DOHH2 (cell line): ENCODE data around the gene LEKR1.

ENCODE experiments used
- H3F3A ChIP-seq: fragments of 200-600 bp; sonication (generic), shearing (Covaris generic); 2 replicates; pipeline ENCODE4 v1.6.0; 2016; ENCODE audit warnings: antibody characterized with exemption, mild to moderate bottlenecking; ENCODE audit not compliant: control insufficient read depth, insufficient read depth
- H3K27ac ChIP-seq: fragments of 200-600 bp; sonication (generic); 2 replicates; pipeline ENCODE4 v1.5.1; 2014; ENCODE audit warnings: low read depth, mild to moderate bottlenecking, low read length, moderate library complexity
- H3K27me3 ChIP-seq: fragments of 200-600 bp; sonication (generic); 2 replicates; pipeline ENCODE4 v1.6.1; 2014; ENCODE audit warnings: mild to moderate bottlenecking, low read length, mixed read lengths; ENCODE audit not compliant: control insufficient read depth
- H3K36me3 ChIP-seq: fragments of 200-600 bp; sonication (generic); 2 replicates; pipeline ENCODE4 v1.6.1; 2014; ENCODE audit warnings: mild to moderate bottlenecking, low read length, moderate library complexity, mixed read lengths; ENCODE audit not compliant: control insufficient read depth
- H3K4me1 ChIP-seq: fragments of 200-600 bp; sonication (generic); 2 replicates; pipeline ENCODE4 v1.6.1; 2014; ENCODE audit warnings: mild to moderate bottlenecking, low read length, mixed read lengths; ENCODE audit not compliant: control insufficient read depth
- H3K4me2 ChIP-seq: fragments of 200-600 bp; sonication (generic); 2 replicates; pipeline ENCODE4 v1.6.0; 2014; ENCODE audit warnings: mild to moderate bottlenecking, low read length, moderate library complexity
- H3K4me3 ChIP-seq: fragments of 200-600 bp; sonication (generic); 2 replicates; pipeline ENCODE4 v1.5.1; 2014; ENCODE audit warnings: mild to moderate bottlenecking, low read length, mixed read lengths
- H3K79me2 ChIP-seq: fragments of 200-600 bp; sonication (generic); 2 replicates; pipeline ENCODE4 v1.6.1; 2014; ENCODE audit warnings: mild to moderate bottlenecking, low read length, mixed read lengths; ENCODE audit not compliant: control insufficient read depth
- H3K9me2 ChIP-seq: fragments of 200-600 bp; sonication (generic); replicated peaks from 2 replicates; pipeline ENCODE4 v1.6.1; 2014; ENCODE audit warnings: mild to moderate bottlenecking, low read length, mixed read lengths; ENCODE audit not compliant: control insufficient read depth
- H3K9me3 ChIP-seq: fragments of 200-600 bp; sonication (generic); 2 replicates; pipeline ENCODE4 v1.6.1; 2014; ENCODE audit warnings: antibody characterized with exemption, low read length, mixed read lengths; ENCODE audit not compliant: control insufficient read depth, insufficient read depth
- H4K20me1 ChIP-seq: fragments of 200-600 bp; sonication (generic); 2 replicates; pipeline ENCODE4 v1.6.0; 2014; ENCODE audit warnings: low read depth, mild to moderate bottlenecking, antibody characterized with exemption, low read length, moderate library complexity; ENCODE audit not compliant: control insufficient read depth, insufficient read depth
- EZH2phosphoT487 ChIP-seq: fragments of 200-600 bp; sonication (generic); IDR thresholded peaks from 2 replicates; pipeline ENCODE4 v1.6.1; 2017; ENCODE audit warnings: borderline replicate concordance, mild to moderate bottlenecking, antibody characterized with exemption, low read length, moderate library complexity, mixed read lengths
- TF ChIP-seq, protein P1 (sequence below): fragments of 200-600 bp; sonication (generic); IDR thresholded peaks from one replicate; pipeline ENCODE4 v1.5.1; 2014; ENCODE audit warnings: antibody characterized with exemption, mild to moderate bottlenecking, low read depth, low read length; ENCODE audit not compliant: poor library complexity, severe bottlenecking

Gene LEKR1

DNA sequence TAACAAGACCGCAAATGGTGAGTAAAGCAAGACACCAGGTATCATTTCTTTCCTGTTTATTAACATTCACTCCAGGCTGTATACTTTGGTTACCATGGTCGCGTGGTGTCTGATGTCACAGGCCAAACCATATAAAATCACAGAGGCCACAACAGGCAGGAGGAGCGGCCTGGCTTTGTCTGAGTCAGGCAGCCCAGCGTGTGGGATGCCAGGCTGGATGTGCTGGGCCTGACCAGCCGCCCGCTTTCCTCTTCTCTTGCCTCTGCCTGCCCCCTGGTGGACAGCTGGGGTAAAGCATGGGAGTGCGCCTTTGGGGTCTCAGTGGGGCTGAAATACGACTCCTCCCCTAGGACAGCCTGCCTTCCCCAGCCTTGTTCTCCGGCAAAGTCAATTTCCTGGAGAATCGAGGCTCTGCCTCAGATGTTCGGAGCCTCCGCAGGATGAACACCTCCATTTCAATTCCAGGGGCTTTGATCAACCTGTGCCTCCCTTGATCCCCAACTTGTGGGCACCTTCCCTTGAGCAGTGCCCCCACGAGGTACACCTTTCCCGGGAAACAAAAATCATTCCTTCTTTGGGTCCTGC, 255.6 kb downstream of the LEKR1 start:
- H3K27ac ChIP-seq, result no peak overlapping the region

DNA sequence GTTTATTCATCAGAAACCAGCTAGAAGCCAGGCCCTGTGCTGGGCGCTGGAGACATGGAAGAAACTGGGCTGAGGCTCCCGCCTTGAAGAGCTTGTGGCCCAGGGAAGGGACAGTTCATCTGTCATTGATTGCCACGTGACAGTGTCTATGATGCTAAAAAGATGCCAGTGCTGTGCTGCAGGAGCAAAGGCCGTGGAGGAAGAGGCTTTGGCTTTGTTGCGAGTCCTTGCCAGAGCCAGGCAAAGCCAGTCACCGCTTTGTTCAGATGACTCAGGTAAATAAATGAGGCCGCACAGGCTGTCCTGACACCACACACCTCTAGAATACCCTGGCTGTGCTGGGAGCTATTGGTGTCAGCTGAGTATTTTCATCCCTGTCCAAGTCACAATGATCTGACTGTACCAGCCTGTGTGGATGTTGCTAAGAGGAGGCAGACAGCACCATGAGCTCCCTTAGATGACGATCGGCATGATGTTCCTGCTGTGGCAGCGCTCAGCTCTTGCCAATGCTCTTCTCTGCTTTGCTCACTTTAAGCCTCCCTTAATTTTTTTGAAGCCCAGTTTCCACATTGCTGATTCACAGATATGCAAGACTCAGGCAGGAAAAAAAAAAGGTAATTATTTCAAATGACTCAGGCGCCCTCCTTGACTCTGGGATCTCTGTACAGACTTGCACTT, 256.3 kb downstream of the LEKR1 start:
- H3K9me3 ChIP-seq, result no peaks in the 10 kb centered on the region
- no peaks in the 10 kb centered on the region for H3K36me3 ChIP-seq
- no peaks in the 10 kb centered on the region for H3K9me2 ChIP-seq
- H3K4me3 ChIP-seq, result peak overlapping the region; percentile 46
- H3K79me2 ChIP-seq, result no peaks in the 10 kb centered on the region
- no peak for TF ChIP-seq EZH2phosphoT487
- TF ChIP-seq, protein P1, sequence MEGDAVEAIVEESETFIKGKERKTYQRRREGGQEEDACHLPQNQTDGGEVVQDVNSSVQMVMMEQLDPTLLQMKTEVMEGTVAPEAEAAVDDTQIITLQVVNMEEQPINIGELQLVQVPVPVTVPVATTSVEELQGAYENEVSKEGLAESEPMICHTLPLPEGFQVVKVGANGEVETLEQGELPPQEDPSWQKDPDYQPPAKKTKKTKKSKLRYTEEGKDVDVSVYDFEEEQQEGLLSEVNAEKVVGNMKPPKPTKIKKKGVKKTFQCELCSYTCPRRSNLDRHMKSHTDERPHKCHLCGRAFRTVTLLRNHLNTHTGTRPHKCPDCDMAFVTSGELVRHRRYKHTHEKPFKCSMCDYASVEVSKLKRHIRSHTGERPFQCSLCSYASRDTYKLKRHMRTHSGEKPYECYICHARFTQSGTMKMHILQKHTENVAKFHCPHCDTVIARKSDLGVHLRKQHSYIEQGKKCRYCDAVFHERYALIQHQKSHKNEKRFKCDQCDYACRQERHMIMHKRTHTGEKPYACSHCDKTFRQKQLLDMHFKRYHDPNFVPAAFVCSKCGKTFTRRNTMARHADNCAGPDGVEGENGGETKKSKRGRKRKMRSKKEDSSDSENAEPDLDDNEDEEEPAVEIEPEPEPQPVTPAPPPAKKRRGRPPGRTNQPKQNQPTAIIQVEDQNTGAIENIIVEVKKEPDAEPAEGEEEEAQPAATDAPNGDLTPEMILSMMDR, result no peak
- no peak overlapping the region for H3K27ac ChIP-seq
- peaks cover 6% of the 10 kb centered on the region for H3F3A ChIP-seq
- H3K27me3 ChIP-seq, result no peaks in the 10 kb centered on the region
- peak overlapping the region; percentile 60 for H3K4me2 ChIP-seq
- H3K4me1 ChIP-seq, result peaks cover 56% of the 10 kb centered on the region
- H4K20me1 ChIP-seq, result no peaks in the 10 kb centered on the region

More for the DNA sequence above, 255.6 kb downstream of the LEKR1 start:
- peak overlapping the region; percentile 60 for H3K4me2 ChIP-seq
- H3K36me3 ChIP-seq, result no peaks in the 10 kb centered on the region
- H3K9me2 ChIP-seq, result no peaks in the 10 kb centered on the region
- H3K79me2 ChIP-seq, result no peaks in the 10 kb centered on the region
- TF ChIP-seq, protein P1, result peak; percentile 94
- no peak for TF ChIP-seq EZH2phosphoT487
- H3K9me3 ChIP-seq, result no peaks in the 10 kb centered on the region
- H3K4me3 ChIP-seq, result peak overlapping the region; percentile 46
- H4K20me1 ChIP-seq, result no peaks in the 10 kb centered on the region
- H3F3A ChIP-seq, result peaks cover 6% of the 10 kb centered on the region
- no peaks in the 10 kb centered on the region for H3K27me3 ChIP-seq
- H3K4me1 ChIP-seq, result peaks cover 48% of the 10 kb centered on the region

DNA sequence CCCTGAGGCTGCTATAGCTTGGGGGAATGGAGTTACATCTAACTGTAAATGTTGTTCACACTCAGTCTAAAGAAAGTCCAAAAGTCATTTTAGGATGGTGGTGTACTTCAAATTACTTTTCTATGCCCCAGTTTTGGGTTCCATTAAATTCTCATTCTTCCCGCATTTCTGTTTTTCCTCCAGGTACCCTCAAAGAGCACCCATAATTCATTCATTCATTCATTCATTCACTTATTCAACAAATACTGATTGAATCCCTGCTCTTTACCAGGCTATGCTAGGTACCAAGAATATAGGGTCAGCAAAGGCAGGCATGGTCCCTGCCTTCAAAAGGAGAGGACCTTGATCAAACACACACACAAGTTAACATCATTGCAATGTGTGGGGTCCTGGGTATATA, 257.7 kb downstream of the LEKR1 start:
- Histone ChIP-seq H3K79me2 (no peaks in the 10 kb centered on the region), H3K9me3 (no peaks in the 10 kb centered on the region), H3K27ac (no peak overlapping the region), H3F3A (peaks cover 13% of the 10 kb centered on the region), H3K4me2 (no peak overlapping the region), H3K4me3 (no peak overlapping the region), H3K9me2 (no peaks in the 10 kb centered on the region), H3K36me3 (no peaks in the 10 kb centered on the region), H3K4me1 (peaks cover 66% of the 10 kb centered on the region), H3K27me3 (no peaks in the 10 kb centered on the region), H4K20me1 (no peaks in the 10 kb centered on the region)
- no peak for TF ChIP-seq EZH2phosphoT487
- TF ChIP-seq, protein P1, result no peak
